Vagina (tissue), 2 donors: ENCODE results near the gene GAL3ST2. TPM values are rescaled to one million over a fixed set of nuclear protein-coding genes. Genes with fewer than 3 reads are reported as not detected.

Source experiments
- DNase-seq, 2 donors: peaks; one replicate each; pipeline ENCODE4 v3.0.0-alpha.2; 2017; ENCODE audit errors: extremely low spot score in 2 of 2
- H3K27ac ChIP-seq: fragments of 200-600 bp; sonication (generic); one replicate; pipeline ENCODE4 v1.5.1; 2019
- H3K27me3 ChIP-seq: fragments of 200-600 bp; sonication (generic); one replicate; pipeline ENCODE4 v1.5.1; 2019
- H3K36me3 ChIP-seq, 2 donors: fragments of 200-600 bp; sonication (generic); one replicate each; pipeline ENCODE4 v1.5.1; 2017 to 2019
- H3K4me1 ChIP-seq: fragments of 200-600 bp; sonication (generic); one replicate; pipeline ENCODE4 v1.5.1; 2019
- H3K4me3 ChIP-seq, 2 donors: fragments of 200-600 bp; sonication (generic); 1 replicate in 1 of 2; 2 replicates in 1 of 2; pipeline ENCODE4 v1.5.1; 2016 to 2019
- H3K9me3 ChIP-seq: fragments of 200-600 bp; sonication (generic); one replicate; pipeline ENCODE4 v1.5.1; 2019
- POLR2A ChIP-seq, 2 donors: fragments of 450-650 bp; IDR thresholded peaks; one replicate each; pipeline ENCODE4 v1.6.1; 2017; ENCODE audit warnings: antibody characterized with exemption in 2 of 2, mild to moderate bottlenecking in 2 of 2, moderate library complexity in 2 of 2
- POLR2AphosphoS5 ChIP-seq, 2 donors: sonication (generic); formaldehyde crosslinking; IDR thresholded peaks; one replicate each; pipeline ENCODE4 v1.9.0; 2017; ENCODE audit warnings: antibody characterized with exemption in 2 of 2, mild to moderate bottlenecking in 2 of 2, low read depth in 1 of 2; ENCODE audit not compliant: insufficient read depth in 1 of 2
- intact Hi-C: fragments of 100-400 bp; cut with DNase I; formaldehyde crosslinking; loops from one replicate; pipeline ENCODE4 v1.15.1; 2023
- total RNA-seq: library from RNA; depleted of rRNA; stranded (reverse); fragments of >200 nt; gene quantifications from one replicate; pipeline ENCODE4 v1.2.3, GENCODE V29; 2016
- TF ChIP-seq, protein P1 (sequence below), 3 experiments: fragments of 450-650 bp in 2 of 3; fragments of 200-600 bp in 1 of 3; sonication (generic) in 1 of 3; IDR thresholded peaks; one replicate each; pipeline ENCODE4 v1.5.1; 2017 to 2019; ENCODE audit warnings: antibody characterized with exemption in 3 of 3, mild to moderate bottlenecking in 2 of 3, moderate library complexity in 2 of 3

Gene GAL3ST2
- total RNA-seq, 1 donor from 2014 or later, result 0.98 TPM

DNA sequence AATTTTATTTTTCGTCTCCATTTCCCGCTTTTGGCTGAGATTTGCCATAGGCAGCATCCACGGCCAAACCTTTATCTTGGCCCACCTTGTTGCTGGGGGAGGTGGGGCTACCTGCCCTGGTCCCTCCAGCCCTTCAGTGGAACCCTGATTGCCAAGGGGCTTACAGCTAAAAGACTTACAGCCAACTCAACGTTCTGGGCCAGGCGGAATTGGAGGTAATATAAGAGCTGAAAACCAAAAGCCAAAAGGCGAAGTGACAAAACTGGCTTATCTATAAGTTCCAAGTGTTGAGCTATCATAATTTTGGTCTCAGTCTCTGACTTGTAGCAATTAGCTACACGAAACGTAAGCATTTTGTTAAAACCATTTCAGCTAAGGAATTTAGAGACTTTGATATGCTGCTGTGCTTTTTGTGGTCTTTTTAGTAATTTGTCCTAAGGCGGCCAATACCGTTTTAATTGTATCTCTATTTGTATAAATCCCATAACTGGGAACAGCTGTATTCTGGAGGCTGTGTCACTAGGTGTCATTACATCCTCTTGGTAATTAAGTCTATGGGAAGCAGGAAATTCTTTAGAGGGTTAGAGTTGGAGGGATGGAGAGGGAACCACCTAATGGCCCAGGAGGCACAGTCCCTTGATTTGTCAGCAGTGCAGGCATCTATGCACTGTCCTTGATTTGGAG is 58.0 kb downstream of the GAL3ST2 start:
- peaks cover 10% of the 10 kb centered on the region for H3K4me1 ChIP-seq
- no peak overlapping the region for H3K27ac ChIP-seq
- no peak overlapping the region for H3K4me3 ChIP-seq
- no peak for DNase-seq
- intact Hi-C loops, result no loop called here
- TF ChIP-seq POLR2A (IDR thresholded peaks at IDR 0.05) (no peak), POLR2AphosphoS5 (IDR thresholded peaks at IDR 0.05; ENCODE audit: insufficient read depth in 1 of 2, low read depth in 1 of 2) (no peak)
- TF ChIP-seq, protein P1, sequence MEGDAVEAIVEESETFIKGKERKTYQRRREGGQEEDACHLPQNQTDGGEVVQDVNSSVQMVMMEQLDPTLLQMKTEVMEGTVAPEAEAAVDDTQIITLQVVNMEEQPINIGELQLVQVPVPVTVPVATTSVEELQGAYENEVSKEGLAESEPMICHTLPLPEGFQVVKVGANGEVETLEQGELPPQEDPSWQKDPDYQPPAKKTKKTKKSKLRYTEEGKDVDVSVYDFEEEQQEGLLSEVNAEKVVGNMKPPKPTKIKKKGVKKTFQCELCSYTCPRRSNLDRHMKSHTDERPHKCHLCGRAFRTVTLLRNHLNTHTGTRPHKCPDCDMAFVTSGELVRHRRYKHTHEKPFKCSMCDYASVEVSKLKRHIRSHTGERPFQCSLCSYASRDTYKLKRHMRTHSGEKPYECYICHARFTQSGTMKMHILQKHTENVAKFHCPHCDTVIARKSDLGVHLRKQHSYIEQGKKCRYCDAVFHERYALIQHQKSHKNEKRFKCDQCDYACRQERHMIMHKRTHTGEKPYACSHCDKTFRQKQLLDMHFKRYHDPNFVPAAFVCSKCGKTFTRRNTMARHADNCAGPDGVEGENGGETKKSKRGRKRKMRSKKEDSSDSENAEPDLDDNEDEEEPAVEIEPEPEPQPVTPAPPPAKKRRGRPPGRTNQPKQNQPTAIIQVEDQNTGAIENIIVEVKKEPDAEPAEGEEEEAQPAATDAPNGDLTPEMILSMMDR (IDR thresholded peaks at IDR 0.05), result no peak
- no peaks in the 10 kb centered on the region for H3K9me3 ChIP-seq
- H3K36me3 ChIP-seq, result no peaks in the 10 kb centered on the region
- H3K27me3 ChIP-seq, result no peaks in the 10 kb centered on the region

DNA sequence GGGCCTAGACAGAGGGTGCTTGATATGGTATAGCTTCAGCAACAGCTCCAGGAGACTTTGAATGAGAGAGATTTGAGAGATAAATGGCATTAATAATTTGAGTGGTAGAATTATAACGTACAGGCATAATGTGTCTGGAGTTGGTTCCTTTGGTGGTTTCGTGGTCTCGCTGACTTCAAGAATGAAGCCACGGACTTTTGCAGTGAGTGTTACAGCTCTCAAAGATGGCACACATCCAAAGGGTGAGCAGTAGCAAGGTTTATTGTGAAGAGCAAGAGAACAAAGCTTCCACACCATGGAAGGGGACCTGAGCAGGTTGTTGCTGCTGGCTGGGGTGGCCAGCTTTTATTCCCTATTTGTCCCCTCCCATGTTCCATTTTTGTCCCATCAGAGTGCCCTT is 59.0 kb downstream of the GAL3ST2 start:
- TF ChIP-seq POLR2A (IDR thresholded peaks at IDR 0.05) (no peak), POLR2AphosphoS5 (IDR thresholded peaks at IDR 0.05; ENCODE audit: insufficient read depth in 1 of 2, low read depth in 1 of 2) (no peak)
- no peak overlapping the region for H3K27ac ChIP-seq
- no peaks in the 10 kb centered on the region for H3K27me3 ChIP-seq
- intact Hi-C loops, result no loop called here
- H3K9me3 ChIP-seq, result no peaks in the 10 kb centered on the region
- H3K4me1 ChIP-seq, result peaks cover 10% of the 10 kb centered on the region
- DNase-seq, result no peak
- H3K36me3 ChIP-seq, result no peaks in the 10 kb centered on the region
- H3K4me3 ChIP-seq, result no peak overlapping the region

DNA sequence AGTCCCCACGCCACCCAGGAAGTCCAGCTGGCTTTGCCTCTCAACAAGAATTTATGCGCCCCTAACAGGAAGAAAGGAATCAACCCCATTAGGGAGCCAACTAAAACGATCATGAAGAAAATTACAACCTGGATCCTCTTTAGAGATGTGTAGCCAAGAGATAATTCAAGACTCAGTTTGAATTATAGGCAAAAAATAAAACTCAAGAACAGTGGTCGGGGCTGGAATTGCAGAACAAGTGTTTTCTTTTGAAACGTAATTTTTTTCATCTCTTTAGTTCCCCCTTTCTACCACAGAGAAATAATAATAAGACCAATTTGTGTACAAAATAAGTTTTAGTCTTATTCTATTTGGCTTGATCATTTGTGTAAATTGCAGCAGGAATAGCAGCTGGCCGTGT is 59.7 kb downstream of the GAL3ST2 start:
- H3K27ac ChIP-seq, result no peak overlapping the region
- H3K4me3 ChIP-seq, result no peak overlapping the region
- intact Hi-C loops, result no loop called here
- H3K9me3 ChIP-seq, result no peaks in the 10 kb centered on the region
- no peaks in the 10 kb centered on the region for H3K27me3 ChIP-seq
- no peaks in the 10 kb centered on the region for H3K36me3 ChIP-seq
- TF ChIP-seq POLR2AphosphoS5 (IDR thresholded peaks at IDR 0.05; ENCODE audit: insufficient read depth in 1 of 2, low read depth in 1 of 2), result no peak
- peaks cover 10% of the 10 kb centered on the region for H3K4me1 ChIP-seq
- no peak for DNase-seq

DNA sequence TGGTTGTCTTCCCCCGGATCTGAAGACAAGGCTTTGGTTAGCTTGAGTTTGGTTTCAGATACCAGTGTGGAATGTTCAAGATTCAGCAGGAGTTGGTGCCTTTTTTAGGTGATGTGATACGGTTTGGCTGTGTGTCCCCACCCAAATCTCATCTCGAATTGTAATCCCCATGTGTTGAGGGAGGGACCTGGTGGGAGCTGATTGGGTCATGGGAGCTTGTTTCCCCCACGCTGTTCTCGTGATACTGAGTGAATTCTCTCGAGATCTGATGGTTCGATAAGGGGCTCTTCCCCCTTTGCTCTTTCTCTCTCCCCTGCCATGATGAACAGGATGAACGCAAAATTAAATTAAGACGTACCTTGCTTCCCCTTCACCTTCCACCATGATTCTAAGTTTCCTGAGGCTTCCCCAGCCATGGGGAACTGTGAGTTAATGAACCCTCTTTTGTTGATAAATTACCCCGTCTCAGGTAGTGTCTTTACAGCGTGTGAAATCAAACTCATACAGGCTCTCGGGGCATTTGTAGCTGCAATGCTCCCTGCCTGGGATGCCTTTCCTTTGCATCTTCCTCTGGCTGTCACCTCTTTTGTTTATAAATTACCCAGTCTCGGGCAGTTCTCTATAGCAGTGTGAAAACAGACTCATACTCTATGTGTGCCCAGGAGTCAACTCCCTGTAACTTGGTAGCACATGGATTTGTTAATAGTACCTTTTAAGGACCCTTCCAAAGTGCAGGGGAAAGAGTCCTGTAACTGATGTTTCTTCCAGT is 60.8 kb downstream of the GAL3ST2 start:
- H3K4me1 ChIP-seq, result peaks cover 10% of the 10 kb centered on the region
- intact Hi-C loops, result no loop called here
- H3K27me3 ChIP-seq, result no peaks in the 10 kb centered on the region
- H3K4me3 ChIP-seq, result no peak overlapping the region
- H3K27ac ChIP-seq, result no peak overlapping the region
- H3K9me3 ChIP-seq, result no peaks in the 10 kb centered on the region
- no peaks in the 10 kb centered on the region for H3K36me3 ChIP-seq
- TF ChIP-seq POLR2AphosphoS5 (IDR thresholded peaks at IDR 0.05; ENCODE audit: insufficient read depth in 1 of 2, low read depth in 1 of 2), result no peak
- TF ChIP-seq POLR2A (IDR thresholded peaks at IDR 0.05), result no peak
- TF ChIP-seq, protein P1 (IDR thresholded peaks at IDR 0.05), result no peak
- no peak for DNase-seq

DNA sequence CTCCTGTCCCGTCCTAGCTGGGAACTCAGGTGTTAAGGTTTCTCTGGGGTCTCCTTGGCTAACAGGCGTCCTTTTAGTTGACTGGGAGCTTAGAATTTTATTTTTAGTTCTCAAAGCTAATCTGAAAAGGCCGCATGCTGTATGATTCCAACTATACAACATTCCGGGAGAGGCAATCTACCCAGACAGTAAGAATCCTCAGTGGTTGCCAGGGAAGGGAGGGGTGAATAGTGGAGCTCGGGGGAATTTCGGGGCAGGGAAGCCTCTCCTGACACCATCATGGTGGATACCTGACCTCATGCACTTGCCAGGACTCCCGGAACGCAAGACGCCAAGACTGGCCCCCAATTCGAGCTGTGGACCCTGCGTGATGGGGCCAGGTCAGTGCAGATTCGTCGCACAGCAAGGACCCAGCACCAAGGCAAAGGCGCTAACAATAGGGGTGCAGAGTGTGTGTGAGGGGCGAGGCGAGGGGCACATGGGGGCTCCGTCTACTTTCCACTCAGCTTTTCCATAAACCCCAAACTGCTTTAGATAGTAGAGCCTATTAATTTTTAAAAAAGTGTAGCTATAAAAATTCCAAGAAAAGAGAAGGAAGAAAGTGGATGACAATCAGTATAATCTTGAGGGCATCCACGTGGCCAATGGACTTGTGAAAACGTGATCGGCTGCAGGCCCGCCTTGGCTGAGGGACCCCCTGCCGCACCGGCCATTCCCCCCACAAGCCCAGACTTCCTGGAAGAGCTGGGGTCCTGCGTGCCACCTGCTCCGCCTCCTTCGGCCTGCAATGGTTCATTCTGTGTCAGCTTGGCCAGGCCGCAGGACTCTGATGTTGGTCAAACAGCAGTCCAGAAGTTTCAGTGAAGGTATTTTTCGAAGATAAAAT is 64.8 kb downstream of the GAL3ST2 start:
- H3K4me3 ChIP-seq, result no peak overlapping the region
- no peak for DNase-seq
- H3K9me3 ChIP-seq, result no peaks in the 10 kb centered on the region
- TF ChIP-seq POLR2A (IDR thresholded peaks at IDR 0.05) (no peak), POLR2AphosphoS5 (IDR thresholded peaks at IDR 0.05; ENCODE audit: insufficient read depth in 1 of 2, low read depth in 1 of 2) (no peak)
- TF ChIP-seq, protein P1 (IDR thresholded peaks at IDR 0.05), result no peak
- peaks cover 21% of the 10 kb centered on the region for H3K4me1 ChIP-seq
- intact Hi-C loops, result no loop called here
- no peaks in the 10 kb centered on the region for H3K36me3 ChIP-seq
- H3K27me3 ChIP-seq, result no peaks in the 10 kb centered on the region
- H3K27ac ChIP-seq, result no peak overlapping the region
